NCI-H446 (cell line): ENCODE data around the gene RAP1B.
"Not testable (repeated sequence)": the region's sequence is repeated elsewhere in the genome, so short reads cannot be mapped to it uniquely, and the experiment has no call there.

Experiments used
- DNase-seq, 2 experiments: peaks; one replicate each; lab custom pipeline; 2025; lab: John Stamatoyannopoulos, UW

RAP1B gene

DNA sequence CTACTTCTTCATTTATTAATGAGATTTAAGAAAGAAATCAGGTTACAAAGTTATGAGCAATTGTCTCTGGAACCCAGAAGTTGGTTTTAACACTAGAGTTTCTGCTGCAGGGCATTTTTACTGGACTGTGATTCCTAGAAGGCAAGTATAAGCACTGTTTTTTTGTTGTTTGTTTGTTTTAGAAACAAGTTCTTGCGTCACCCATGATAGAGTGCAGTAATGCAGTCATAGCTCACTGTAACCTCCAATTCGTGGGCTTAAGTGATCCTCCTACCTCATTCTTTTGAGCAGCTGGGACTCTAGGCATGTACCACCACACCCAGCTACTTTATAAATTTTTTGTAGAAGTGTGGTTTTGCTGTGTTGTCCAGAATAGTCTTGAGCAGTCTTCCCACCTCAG lies 25.6 kb downstream of the RAP1B start:
- no peak for DNase-seq

GRCh38 chr12:68637439-68637838 lies 26.7 kb downstream of the RAP1B start:
- not testable (repeated sequence) for DNase-seq

DNA sequence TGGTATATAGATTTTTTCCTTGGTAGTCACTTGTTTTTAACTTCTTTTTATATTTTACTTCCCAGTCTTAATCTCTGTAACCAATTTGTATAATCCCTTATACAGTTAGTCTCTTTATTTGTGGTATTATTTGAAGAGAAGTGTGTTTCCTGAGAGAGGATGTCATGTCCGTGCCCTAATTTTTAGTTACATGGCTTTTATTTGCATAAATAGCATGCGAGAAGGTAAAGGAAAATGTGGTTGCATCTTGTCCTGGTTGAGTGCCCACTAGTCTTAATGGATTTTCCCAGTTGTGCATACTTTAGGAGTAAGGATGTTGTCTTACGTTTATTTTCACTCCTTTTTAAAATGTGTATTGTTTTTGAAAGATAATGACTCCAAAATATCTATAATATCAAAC lies 27.5 kb downstream of the RAP1B start:
- no peak for DNase-seq

DNA sequence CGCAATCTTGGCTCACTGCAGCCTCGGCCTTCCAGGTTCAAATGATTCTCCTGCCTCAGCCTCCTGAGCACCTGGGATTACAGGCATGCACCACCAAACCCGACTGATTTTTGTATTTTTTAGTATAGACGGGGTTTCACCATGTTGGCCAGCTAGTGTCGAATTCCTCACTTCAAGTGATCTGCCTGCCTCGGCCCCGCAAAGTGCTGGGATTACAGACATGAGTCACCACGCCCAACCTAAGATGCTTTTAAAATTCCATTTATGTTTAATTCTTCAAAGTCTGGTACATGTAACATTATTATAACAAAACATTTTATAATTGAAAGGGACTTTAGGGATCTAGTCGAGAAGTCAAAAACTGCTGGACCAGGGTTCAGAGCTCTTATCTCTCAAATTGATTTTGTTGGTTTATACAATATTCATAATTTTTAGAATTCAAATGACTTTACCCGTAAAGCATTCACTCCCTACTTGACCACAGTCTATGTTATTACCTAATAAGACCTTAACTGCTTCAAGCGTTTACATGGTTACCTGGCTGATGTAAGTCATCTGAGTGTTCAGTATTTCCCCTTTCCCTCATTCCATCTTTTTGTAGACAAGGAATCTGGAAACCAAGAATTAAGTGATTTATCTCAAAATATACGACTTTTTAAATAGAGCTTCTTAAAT lies 28.2 kb downstream of the RAP1B start:
- no peak for DNase-seq

DNA sequence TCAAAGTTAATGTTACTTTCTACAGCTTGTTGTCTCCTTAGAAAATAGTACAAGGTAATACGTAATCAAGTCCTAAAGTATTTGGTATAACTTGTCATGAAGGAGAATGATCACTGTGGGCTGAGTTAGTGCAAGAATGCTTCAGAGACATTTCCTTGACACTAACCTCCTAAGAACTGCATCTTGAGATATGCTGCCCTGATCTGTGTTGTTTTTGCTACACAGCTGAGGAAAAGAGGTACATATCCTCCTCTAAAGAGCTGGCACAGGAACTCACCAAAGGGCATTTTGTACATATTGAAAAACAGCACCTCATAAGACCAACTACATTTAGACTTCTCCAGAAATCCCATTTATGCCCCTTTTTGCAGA lies 28.7 kb downstream of the RAP1B start:
- no peak for DNase-seq

DNA sequence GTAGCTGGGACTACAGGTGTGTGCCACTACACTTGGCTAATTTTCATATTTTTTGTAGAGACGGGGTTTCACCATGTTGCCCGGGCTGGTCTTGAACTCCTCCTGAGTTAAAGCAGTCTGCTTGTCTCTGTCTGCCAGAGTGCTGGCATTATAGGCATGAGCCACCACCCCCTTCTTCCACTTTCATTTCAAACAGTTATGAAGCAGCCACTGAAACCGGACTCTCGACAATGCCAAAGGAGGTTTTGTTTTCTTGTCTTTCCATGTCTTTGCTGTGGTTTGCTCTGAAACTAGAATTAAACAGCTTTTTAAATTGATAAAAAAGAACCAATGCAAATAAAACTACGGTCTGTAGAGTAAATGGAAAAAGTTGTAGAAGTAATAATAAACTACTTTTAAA lies 30.4 kb downstream of the RAP1B start:
- no peak for DNase-seq

- no peak for DNase-seq
Measured at GRCh38 chr12:68646484-68646883, 35.8 kb downstream of the RAP1B start.

DNA sequence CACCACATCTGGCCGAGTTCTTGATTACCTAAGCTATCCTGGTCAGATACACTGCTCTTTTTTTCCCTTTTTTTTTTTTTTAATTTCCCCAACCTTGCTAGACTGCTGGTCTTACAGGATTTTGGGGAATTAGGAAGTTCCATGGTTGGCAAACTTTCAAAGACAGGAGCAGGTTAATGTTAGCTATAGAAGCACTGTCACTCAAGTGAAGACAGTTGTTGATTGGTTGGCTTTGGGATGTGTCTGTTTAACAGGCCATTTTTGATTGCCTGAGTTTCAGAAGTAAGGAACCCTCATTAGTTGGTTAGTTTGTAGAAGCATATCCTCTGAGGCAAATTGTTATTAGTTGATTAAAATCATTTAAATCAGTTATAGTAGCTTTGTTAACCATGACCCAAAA lies 36.8 kb downstream of the RAP1B start:
- no peak for DNase-seq

GRCh38 chr12:68648179-68648578 lies 37.5 kb downstream of the RAP1B start:
- no peak for DNase-seq

DNA sequence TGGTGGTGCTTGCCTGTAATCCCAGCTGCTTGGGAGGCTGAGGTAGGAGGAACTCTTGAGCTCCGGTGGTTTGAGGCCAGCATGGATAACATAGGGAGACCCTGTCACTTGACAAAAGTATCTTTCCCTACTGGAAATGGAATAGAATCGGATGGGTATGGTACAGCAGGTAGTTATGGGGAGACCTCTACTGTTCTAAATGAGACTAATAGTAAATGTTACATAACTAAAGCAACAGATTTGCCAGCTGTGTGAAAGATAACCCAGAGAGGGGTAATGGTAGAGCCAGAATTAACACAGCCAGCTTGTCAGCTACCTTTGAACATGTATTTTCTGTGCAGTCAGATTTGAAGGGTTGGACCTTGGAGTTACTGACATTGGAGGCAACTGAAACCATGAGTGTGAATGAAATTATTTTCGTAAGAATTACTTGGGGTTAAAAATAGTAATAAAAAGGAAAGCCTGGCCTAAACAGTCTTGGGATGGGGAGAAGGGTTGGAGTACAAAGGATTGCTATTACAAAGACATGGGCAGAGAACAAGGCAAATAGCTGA lies 54.4 kb downstream of the RAP1B start:
- DNase-seq: no peak

- no peak for DNase-seq
Measured at GRCh38 chr12:68667291-68667690, 56.6 kb downstream of the RAP1B start.

GRCh38 chr12:68667896-68668295 lies 57.2 kb downstream of the RAP1B start:
- DNase-seq: no peak

DNA sequence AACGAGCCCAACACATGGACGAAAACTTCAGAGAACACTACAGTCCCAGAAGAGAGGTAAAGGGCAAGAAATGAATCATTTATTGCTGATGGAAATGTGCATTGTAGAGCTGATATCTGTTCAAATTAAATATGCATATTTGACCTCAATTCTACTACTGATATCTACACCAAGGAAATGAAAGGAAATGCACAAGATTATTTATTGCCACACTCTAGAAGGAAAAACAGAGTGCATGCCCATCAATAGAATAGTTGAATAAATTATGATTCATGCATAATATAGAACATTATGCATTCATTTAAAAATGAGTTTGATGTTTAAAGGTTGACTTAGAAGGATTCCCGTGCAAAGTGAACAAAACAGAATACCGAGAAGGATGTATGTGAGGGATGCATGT lies 60.5 kb downstream of the RAP1B start:
- no peak for DNase-seq

- DNase-seq: no peak
Measured at GRCh38 chr12:68673788-68674187, 63.1 kb downstream of the RAP1B start.

DNA sequence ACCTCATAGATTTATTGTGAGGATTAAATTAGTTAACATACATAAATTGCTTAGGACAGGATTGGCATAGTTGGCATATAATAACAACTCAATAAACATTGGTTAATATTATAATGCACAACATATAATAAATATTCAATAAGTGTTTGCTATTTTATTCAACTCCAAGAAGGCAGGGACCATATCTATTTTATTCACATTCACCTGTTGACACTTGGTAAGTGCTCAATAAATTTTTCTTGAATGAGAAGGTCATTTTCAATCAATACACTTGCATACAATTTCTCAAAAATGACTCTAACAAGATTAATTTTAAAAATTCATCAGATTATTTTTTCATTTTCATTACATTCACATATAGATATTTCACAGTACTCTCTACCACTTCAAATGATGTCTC lies 63.7 kb downstream of the RAP1B start:
- DNase-seq: no peak

DNA sequence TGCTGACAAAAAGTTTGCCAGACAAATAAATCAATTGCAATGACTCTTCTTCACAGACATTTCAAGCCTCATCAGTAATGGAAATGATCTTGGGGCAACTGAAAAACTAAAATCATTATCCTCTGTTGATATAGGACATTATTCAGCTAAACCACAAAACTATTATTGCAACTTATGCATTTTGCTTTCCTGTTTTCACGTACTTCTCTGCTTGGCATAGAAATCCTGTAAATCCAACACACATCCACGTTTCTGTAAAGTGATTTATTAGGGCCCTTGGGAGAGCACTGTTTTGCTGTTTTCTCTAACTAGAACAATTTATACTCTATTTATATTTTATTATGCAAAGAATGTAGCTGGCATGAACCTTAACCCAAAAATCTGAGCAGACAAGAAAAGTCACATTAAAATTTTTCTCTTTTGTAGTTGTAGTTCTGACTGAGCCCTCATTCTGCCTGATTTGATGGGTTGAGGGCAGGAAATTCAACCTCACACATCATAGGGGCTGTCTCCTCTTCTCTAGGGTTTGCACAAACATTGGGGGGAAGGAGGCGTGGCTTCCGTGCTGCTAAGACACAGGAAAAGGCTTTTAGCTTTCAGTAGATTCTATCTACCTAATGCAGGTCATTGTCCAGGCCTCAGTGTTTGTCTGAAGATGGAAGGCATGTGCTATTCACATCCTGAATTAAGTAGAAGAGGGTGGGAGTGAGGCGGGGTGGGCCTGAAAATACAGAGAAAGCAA lies 64.6 kb downstream of the RAP1B start:
- DNase-seq: no peak

DNA sequence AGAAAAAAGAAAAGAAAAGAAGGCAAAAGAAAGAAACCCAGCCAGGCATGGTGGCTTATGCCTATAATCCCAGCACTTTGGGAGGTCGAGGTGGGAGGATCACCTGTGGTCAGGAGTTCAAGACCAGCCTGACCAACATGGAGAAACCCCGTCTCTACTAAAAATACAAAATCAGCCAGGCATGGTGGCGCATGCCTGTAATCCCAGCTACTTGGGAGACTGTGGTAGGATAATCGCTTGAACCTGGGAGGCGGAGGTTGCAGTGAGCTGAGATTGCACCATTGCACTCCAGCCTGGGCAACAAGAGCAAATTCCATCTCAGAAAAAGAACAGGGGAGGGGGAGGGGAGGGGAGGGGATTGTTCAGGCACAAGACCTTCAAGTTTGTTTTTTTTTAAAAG lies 66.2 kb downstream of the RAP1B start:
- DNase-seq: not testable (repeated sequence)

GRCh38 chr12:68686262-68686594 lies 75.5 kb downstream of the RAP1B start:
- DNase-seq: no peak

DNA sequence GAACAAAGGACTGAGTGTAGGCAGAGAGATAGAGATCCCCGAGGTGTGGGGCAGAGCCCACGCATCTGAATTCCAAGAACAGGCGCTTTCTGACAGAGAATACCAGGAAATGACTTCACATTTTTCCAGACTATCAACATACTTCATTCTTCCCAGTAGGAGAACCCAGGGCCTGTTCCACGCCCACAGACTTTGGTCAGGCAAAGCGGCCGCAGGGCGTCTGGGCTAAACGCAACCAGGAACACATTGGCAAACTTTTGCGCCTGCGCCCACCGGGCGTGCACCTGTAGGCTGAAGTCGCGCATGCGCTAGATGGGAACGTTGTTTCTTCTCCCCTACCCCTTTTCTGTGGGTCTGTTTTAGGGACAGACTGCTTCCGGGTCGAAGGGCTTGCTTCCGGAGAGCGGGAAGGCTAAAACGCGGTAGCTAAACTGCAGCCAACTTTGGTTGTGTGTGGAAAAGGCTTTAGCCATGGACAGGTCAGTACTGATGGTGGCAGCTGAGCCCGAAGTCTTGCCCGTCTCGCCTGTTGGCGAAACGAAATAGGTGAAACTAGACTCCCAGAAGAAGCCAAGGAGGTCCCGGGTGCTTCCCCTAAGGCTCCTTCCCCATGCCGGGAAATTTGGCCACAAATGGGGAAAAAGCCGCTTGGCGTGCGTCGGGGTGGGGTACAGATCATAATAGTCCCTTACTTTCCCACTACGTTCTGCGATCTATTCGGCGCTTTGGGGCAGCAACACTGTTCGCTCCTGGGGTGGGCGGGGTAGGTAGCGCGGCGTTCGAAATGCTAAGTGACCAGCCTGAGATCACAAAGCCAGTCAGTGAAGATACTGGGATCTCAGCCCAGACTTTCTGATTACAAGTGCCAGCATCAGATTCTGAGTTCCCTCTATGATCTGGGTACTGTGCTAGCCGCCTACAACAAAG lies 76.2 kb downstream of the RAP1B start, which contains the start of gene NUP107:
NUP107 (plus strand) TSS at position 384 of the 927 bp plus-strand sequence; CDS start at position 472, 88 bp downstream.
- DNase-seq: peak; percentile 87 to 99

DNA sequence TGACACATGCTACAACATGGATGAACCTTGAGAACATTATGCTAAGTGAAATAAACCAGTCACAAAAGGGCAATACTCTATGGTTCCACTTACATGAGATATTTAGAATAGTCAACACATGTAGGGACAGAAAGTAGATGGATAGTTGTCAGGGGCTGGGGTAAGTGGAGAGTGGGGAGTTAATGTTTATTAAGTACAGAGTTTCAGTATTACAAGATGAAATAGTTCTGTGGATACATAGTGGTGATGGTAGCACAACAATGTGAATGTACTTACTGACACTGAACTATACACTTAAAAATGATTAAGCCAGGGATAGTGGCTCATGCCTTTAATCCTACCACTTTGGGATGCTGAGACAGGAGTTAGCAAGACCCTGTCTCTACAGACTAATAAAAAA lies 84.8 kb downstream of the RAP1B start:
- no peak for DNase-seq

DNA sequence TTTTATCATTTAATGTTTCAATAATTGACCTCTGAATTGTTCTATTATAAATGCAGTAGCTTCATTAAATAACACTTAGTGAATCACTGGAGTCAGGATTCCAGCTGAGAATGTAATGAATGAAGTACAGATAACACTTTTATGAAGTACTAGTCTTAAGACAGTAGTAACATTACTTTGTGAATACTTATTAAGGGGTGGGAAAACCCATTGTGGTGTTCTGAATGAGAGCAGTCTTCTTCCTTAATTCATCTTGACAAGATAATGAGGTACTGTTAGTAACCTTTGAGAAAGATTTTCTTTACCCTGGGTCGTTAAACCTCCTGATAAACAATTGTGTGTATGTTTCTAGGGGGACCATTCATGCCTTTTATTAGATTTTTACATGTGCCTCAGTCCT lies 88.8 kb downstream of the RAP1B start:
- no peak for DNase-seq
